HG03108 (cell line): ENCODE data around the gene SPIRE1.
"Not testable (repeated sequence)": the region's sequence is repeated elsewhere in the genome, so short reads cannot be mapped to it uniquely, and the experiment has no call there.

ENCODE experiments used
- ATAC-seq: cut with Tn5 transposase; IDR thresholded peaks from one replicate; pipeline ENCODE4 v1.9.1; 2021; ENCODE audit warnings: moderate library complexity; ENCODE audit not compliant: unreplicated experiment

The SPIRE1 gene

DNA sequence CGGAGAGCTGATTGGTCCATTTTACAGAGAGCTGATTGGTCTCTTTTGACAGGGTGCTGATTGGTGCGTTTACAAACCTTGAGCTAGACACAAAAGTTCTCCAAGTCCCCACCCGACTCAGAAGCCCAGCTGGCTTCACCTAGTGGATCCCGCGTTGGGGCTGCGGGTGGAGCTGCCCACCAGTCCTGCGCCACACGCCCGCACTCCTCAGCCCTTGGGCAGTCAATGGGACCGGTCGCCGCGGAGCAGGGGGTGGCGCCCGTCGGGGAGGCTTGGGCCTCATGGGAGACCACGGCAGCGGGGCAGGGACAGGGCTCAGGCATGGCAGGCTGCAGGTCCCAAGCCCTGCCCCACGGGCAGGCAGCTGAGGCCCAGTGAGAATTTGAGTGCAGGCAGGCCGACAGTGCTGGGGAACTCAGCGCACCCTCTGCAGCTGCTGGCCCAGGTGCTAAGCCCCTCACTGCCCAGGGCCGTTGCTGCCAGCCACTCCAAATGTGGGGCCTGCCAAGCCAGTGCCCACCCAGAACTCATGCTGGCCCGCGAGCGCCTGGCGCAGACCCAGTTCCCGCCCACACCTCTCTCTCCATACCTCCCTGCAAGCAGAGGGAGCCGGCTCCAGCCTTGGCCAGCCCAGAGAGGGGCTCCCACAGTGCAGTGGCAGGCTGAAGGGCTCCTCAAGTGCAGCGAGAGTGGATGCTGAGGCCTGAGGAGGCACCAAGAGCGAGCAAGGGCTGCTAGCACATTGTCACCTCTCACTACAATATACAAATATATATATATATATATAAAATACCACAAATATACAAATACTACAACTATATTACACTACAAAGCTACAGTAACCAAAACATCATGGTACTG lies 100.7 kb downstream of the SPIRE1 start:
- no peak for ATAC-seq

DNA sequence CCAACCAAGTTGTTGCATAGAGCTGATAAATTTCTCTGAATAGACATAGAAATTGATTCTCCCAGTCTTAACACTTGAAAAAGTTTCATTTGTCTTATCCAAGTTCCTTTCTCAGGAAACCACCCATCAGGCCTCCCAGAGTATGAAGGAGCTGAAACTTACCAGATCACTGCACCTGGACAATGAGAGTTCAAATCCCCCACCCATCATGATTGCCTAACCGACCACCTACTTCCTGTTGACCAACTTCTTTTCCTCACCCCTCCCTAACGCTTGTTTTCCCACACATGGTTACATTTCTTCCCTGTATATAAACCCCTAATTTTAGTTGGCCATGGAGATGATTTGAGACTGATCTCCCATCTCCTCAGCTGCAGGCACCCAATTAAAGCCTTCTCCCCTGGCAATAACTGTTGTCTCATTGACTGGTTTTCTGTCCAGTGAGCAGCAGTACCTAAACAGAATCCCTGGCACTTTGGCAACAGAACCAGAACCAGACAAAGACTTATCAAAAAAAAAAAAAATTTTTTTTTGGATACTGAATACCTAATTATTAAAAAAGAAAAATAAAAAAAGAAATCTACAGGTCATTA lies 103.0 kb downstream of the SPIRE1 start:
- ATAC-seq: no peak

- ATAC-seq: no peak
Measured at GRCh38 chr18:12552879-12553242, 105.0 kb downstream of the SPIRE1 start.

DNA sequence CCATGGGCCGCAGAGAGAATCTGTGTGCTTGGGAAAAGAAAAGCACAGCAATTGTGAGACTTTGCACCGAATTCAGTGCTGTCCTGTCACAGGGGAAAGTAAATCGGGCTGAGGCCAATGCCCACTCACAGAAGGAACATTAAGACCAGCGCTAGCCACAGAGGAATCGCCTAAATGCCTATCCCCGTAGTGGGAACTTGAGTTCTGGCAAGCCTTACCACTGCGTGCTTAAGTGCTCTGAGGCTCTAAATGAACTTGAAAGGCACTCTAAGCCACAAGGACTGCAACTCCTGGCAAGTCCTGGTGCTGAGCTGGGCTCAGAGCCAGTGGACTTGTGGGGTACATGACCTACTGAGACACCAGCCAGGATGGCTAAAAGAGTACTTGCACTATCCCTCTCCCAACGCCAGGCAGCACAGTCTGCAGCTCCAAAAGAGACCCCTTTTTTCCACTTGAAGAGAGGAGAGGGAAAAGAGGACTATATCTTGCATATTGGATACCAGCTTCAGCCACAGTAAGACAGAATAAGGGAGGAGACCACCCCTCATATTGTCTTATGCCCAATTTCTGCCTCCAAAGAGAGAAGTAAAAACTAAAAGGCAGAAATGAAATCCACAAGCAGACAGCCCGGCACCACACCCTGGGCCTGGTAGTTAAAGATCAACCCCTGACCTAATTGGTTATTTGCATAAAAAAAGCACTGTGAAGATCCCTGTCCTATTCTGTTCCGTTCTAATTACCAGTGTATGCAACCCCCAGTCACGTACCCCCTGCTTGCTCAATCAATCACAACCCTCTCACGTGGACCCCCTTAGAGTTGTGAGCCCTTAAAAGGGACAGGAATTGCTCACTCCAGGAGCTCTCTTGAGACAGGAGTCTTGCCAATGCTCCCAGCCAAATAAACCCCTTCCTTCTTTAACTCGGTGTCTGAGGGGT lies 105.7 kb downstream of the SPIRE1 start:
- ATAC-seq: not testable (repeated sequence)

DNA sequence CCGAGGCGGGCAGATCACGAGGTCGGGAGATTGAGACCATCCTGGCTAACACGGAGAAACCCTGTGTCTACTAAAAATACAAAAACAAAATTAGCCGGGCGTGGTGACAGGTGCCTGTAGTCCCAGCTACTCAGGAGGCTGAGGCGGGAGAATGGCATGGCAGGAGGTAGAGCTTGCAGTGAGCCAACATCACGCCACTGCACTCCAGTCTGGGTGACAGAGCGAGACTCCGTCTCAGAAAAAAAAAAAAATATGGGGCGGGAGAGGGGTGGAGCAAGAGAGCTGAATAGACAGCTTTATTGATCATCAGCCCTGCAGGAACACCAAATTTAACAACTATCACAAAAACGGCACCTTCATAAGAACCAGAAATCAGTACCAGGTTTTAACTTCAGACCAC lies 106.4 kb downstream of the SPIRE1 start:
- ATAC-seq: not testable (repeated sequence)

DNA sequence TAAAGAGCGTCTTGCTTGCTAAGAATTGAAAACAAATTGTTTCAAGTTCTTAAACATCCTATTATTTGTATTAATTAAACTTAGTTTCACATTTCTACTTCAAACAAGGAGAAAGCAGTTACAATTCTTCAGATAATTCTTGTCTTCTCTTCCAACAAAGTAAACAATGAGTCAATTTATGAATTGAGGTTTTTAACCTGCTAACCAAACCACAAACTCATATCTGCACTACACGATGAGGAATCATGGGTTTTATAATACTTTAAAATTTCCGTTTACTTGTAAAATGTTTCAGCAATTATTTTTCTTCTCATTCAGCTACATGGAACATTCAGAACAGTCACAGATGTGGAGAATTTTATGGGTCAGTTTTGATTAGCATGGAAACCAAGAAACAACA lies 114.2 kb downstream of the SPIRE1 start:
- no peak for ATAC-seq

DNA sequence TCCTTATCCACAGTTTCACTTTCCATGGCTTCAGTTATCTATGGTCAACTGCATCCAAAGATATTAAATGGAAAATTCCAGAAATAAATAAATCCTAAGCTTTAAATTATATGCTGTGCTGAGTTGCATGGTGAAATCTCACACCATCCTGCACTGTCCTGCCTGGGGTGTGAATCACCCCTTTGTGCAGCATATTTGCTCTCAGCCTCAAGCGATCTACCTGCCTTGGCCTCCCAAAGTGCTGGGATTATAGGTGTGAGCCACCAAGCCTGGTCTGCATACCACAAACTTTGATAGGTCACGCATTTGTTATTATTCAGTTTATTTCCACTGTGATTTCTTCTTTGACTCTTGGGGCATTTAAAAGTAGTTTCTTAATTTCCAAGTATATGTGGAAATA lies 117.2 kb downstream of the SPIRE1 start:
- ATAC-seq: no peak

GRCh38 chr18:12539158-12539557 lies 118.7 kb downstream of the SPIRE1 start:
- ATAC-seq: not testable (repeated sequence)

- no peak for ATAC-seq
Measured at GRCh38 chr18:12534820-12535219, 123.1 kb downstream of the SPIRE1 start.

DNA sequence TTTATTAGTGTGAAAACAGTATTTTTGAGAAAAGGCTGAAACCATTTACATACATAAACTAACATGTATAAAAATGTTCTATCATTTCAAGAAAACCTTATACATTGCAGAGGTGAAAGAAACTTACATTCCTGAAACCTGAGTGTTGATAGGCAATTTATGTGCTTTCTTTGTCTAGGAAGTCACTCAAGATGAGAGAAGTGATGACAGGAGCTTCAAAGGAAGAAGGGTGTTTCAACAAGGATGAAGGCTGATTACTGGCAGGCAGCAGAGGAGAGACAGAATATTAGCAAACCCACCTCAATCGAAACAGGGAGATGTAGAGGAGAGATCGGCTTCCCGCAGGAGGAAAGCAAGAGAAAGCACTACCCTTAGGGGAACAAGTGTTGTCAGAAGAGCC lies 125.2 kb downstream of the SPIRE1 start:
- no peak for ATAC-seq

- ATAC-seq: no peak
Measured at GRCh38 chr18:12531749-12532148, 126.2 kb downstream of the SPIRE1 start.

GRCh38 chr18:12520442-12520992 lies 137.4 kb downstream of the SPIRE1 start:
- no peak for ATAC-seq

- ATAC-seq: no peak
Measured at GRCh38 chr18:12518832-12519531, 138.9 kb downstream of the SPIRE1 start.

DNA sequence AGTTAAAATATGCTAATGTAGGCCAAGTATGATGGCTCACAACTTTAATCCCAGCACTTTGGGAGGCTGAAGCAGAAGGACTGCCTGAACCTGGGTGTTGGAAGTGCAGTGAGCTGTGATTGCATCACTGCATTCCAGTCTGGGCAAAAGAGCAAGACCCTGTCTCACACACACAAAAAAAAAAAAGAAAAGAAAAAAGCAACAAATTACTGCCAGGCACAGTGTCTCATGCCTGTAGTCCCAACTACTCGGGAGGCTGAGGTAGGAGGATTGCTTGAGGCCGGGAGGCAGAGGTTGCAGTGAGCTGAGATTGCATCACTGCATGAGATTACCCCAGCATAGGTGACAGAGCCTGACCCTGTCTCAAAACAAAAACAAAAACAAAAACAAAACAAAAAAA lies 139.6 kb downstream of the SPIRE1 start:
- ATAC-seq: no peak

DNA sequence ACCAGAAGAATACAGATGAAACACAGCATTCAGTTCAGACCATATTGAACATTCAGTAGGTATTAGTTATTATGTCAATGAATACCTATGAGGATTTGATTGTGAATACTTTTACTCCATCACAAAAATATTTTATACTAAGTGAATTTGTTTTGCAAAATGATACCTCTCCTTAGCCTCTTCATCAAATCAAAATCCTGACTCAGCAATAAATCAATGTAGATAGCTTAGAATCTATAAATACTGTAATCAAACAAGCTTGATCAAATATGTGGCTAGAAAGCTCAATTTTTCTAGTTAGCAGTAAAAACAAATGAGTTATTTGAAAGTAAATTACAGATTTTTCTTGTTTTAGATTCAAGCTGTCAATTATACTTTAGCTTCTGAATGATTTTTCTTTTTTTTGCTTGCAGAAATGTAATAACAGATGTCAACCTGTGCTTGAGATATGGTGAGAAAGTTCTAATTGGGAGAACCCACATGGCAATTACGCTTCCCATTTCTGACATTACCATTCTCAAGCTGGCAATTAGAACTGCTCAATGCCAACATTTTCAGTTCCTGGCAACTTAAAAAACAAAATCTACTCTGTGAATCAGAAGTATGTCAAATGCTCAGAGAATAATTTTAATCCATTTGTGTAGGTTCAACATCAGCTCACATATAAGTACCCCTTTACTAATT lies 140.6 kb downstream of the SPIRE1 start:
- ATAC-seq: no peak

DNA sequence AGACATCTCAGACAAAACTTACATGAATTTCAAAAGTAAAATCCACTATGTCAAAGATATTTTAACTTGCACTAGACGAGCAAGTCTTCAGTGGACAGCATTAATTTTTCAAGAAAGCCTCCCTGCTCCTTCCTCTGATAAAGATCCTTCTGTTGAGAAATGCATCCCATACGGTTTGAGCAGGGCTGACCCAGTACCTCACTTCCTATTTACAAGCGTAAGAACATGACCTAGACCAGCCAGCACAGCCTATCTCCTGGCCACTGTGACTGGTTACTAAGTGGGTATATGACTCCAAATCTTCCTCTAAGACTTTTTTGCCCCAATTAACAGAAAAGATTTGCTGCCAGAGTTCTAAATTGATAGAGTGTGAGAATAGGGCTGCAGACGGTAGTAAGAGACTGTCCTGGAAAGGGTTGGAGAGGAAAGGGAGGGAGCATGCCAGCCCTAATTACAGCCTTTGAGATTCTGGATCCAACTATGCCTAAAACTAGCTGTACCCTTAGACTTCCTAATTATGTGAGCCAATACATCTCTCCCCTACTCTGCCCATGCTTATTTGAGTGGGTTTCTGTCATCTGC lies 141.8 kb downstream of the SPIRE1 start:
- ATAC-seq: no peak

DNA sequence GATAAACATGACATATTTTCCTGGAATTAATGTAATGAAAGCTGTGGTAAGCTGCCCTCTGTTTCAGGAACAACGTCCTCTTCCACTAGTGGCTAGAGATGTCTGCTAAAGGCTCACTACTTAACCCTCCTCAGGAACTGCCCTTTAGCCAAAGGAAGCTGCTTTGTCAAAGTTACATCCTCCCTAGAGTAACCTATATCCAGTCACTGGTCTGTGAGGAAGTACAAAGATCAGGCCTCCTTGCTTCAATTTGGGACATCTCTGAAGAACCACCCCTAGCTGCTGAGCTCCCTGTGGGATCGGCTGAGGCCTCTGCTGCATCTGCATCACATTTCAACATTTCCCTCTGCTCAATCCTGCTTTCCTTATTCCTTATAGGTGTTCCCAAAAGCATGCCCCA lies 142.4 kb downstream of the SPIRE1 start:
- no peak for ATAC-seq

DNA sequence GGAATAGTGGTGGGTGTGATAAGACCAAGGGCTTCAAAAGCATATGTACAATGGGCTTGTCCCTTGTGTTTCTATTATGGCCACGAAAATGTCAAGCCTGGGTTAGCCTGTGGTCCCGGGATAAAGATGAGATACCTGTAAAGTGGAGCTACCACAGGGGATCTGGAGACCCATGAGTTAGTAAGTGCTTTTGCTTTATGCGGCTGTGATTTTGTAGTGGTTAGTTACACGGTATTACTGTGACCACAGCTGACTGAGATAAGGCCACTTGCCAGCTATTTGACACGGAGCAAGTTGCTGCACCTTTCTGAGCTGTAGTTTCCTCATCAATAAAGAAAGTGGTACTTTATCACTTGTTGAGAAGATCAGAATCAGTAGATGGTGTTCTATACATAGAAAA lies 150.9 kb downstream of the SPIRE1 start:
- no peak for ATAC-seq

- no peak for ATAC-seq
Measured at GRCh38 chr18:12500986-12501385, 156.9 kb downstream of the SPIRE1 start.

DNA sequence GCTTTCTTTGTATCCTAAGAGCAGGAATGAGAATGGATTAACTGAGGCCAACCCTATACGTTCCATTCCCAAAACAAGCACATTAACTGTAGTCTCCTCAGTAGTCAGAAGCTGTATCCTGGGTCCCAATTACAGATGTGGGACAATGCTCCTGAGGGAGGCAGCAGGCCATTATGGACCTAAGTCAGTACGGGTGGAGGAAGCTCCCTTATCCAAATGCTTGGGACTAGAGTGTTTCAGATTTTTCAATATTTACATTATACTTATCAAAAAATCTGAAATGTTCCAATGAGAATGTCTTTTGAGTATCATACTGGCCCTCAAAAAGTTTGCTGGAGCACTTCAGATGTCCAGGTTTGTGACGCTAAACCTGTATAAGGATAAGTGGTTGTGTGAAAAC lies 160.1 kb downstream of the SPIRE1 start:
- no peak for ATAC-seq
